ENCODE results near the gene RPP40. TPM values are rescaled to one million over a fixed set of nuclear protein-coding genes. Genes with fewer than 3 reads are reported as not detected.
A peak's percentile ranks its signal among the peaks of the same experiment; 100 is the strongest.

Gene RPP40
- total and polyA plus RNA-seq, 4 donors: 4.4 to 8.5 (median 7.0) TPM

DNA sequence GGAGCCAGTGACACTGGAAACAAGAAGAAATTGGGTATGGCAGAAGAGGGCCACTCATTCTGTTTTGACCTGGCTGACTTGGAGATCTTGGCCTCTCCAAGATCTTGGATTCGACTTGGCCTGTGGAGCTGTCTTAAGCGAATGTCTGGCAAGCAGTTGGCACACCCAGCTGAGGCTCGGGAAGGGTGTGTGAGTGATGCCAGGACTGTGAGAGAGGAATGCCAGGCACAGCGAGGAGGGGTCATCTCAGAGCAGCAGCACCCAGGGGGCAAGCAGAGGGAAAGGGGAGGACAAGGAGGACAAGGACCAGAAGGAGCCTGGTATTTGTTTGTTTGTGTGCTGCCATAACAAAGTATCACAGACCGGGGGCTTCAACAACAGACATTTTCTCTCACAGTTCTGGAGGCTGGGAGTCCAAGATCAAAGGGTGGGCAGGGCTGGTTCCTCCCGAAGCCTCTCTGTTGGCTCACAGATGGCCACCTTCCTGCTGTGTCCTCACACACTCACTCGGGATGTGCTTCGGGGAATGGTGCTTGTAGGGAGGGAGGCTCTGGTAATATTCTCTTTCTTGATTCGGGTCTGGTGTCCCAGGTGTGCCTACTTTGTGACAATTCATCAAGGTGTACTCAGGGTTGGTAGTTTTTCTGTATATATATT is 33.0 kb downstream of the RPP40 start:
- Histone ChIP-seq H3K27ac (ENCODE audit: low read depth in 1 of 2, low read length in 1 of 2) (no peak overlapping the region), H3K36me3 (ENCODE audit: control insufficient read depth in 4 of 4, insufficient read depth in 4 of 4, low read length in 4 of 4) (no peaks in the 10 kb centered on the region), H3K4me3 (no peak overlapping the region), H3K9ac (ENCODE audit: insufficient read depth in 1 of 2, low read length in 2 of 2) (no peak overlapping the region), H3K27me3 (ENCODE audit: control insufficient read depth in 3 of 3, insufficient read depth in 3 of 3, low read length in 2 of 3) (no peaks in the 10 kb centered on the region), H3K4me1 (ENCODE audit: control insufficient read depth in 5 of 5, insufficient read depth in 5 of 5, low read length in 5 of 5) (peaks cover 0 to 20% (median 0%) of the 10 kb centered on the region in 5 donors), H3K9me3 (ENCODE audit: control insufficient read depth in 4 of 4, insufficient read depth in 3 of 4, low read length in 3 of 4) (peaks cover 0 to 2% (median 0%) of the 10 kb centered on the region in 4 donors)
- ATAC-seq (ENCODE audit: insufficient read depth, low FRiP score) (no peak), DNase-seq (peak; percentile 37 to 42 (median 40))
- 65 to 77% methylated on average over 9 of the region's 9 CpGs for WGBS, 2 donors
- TF ChIP-seq, protein P1, sequence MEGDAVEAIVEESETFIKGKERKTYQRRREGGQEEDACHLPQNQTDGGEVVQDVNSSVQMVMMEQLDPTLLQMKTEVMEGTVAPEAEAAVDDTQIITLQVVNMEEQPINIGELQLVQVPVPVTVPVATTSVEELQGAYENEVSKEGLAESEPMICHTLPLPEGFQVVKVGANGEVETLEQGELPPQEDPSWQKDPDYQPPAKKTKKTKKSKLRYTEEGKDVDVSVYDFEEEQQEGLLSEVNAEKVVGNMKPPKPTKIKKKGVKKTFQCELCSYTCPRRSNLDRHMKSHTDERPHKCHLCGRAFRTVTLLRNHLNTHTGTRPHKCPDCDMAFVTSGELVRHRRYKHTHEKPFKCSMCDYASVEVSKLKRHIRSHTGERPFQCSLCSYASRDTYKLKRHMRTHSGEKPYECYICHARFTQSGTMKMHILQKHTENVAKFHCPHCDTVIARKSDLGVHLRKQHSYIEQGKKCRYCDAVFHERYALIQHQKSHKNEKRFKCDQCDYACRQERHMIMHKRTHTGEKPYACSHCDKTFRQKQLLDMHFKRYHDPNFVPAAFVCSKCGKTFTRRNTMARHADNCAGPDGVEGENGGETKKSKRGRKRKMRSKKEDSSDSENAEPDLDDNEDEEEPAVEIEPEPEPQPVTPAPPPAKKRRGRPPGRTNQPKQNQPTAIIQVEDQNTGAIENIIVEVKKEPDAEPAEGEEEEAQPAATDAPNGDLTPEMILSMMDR (IDR thresholded peaks at IDR 0.05; ENCODE audit: control extremely low read depth, extremely low read depth): no peak

GRCh38 chr6:4969609-4970285 is 34.1 kb downstream of the RPP40 start:
- Histone ChIP-seq H3K9me3 (ENCODE audit: control insufficient read depth in 4 of 4, insufficient read depth in 3 of 4, low read length in 3 of 4) (no peaks in the 10 kb centered on the region), H3K4me3 (no peak overlapping the region), H3K27me3 (ENCODE audit: control insufficient read depth in 3 of 3, insufficient read depth in 3 of 3, low read length in 2 of 3) (no peaks in the 10 kb centered on the region), H3K4me1 (ENCODE audit: control insufficient read depth in 5 of 5, insufficient read depth in 5 of 5, low read length in 5 of 5) (peaks cover 0 to 20% (median 0%) of the 10 kb centered on the region in 5 donors), H3K27ac (ENCODE audit: low read depth in 1 of 2, low read length in 1 of 2) (no peak overlapping the region), H3K9ac (ENCODE audit: insufficient read depth in 1 of 2, low read length in 2 of 2) (no peak overlapping the region), H3K36me3 (ENCODE audit: control insufficient read depth in 4 of 4, insufficient read depth in 4 of 4, low read length in 4 of 4) (no peaks in the 10 kb centered on the region)
- 91 to 94% methylated on average over 8 of the region's 8 CpGs for WGBS, 2 donors
- DNase-seq (no peak), ATAC-seq (ENCODE audit: insufficient read depth, low FRiP score) (no peak)
- TF ChIP-seq, protein P1 (IDR thresholded peaks at IDR 0.05; ENCODE audit: control extremely low read depth, extremely low read depth): no peak

GRCh38 chr6:4967301-4968030 is 36.4 kb downstream of the RPP40 start:
- ATAC-seq (ENCODE audit: insufficient read depth, low FRiP score) (no peak), DNase-seq (peak in 1 of 3 donors; percentile 18)
- H3K4me1 ChIP-seq (ENCODE audit: control insufficient read depth in 5 of 5, insufficient read depth in 5 of 5, low read length in 5 of 5): peaks cover 0 to 8% (median 0%) of the 10 kb centered on the region in 5 donors
- no peak overlapping the region for H3K27ac ChIP-seq (ENCODE audit: low read depth in 1 of 2, low read length in 1 of 2)
- WGBS, 2 donors: 92% methylated on average over 5 of the region's 5 CpGs
- H3K9me3 ChIP-seq (ENCODE audit: control insufficient read depth in 4 of 4, insufficient read depth in 3 of 4, low read length in 3 of 4): no peaks in the 10 kb centered on the region
- no peaks in the 10 kb centered on the region for H3K27me3 ChIP-seq (ENCODE audit: control insufficient read depth in 3 of 3, insufficient read depth in 3 of 3, low read length in 2 of 3)
- H3K9ac ChIP-seq (ENCODE audit: insufficient read depth in 1 of 2, low read length in 2 of 2): no peak overlapping the region
- H3K36me3 ChIP-seq (ENCODE audit: control insufficient read depth in 4 of 4, insufficient read depth in 4 of 4, low read length in 4 of 4): no peaks in the 10 kb centered on the region
- no peak overlapping the region for H3K4me3 ChIP-seq
- TF ChIP-seq, protein P1 (IDR thresholded peaks at IDR 0.05; ENCODE audit: control extremely low read depth, extremely low read depth): no peak

All from lung (tissue), 12 donors.